GM12873 (cell line): ENCODE results near the gene NCOA6.

Experiments
- TF ChIP-seq, protein P1 (sequence below): IDR thresholded peaks from 2 replicates; pipeline ENCODE4 v1.5.1; 2012; ENCODE audit warnings: low read depth, mild to moderate bottlenecking, moderate library complexity, low read length, control low read depth; ENCODE audit not compliant: insufficient read depth; ENCODE audit errors: missing control alignments

The NCOA6 gene

DNA sequence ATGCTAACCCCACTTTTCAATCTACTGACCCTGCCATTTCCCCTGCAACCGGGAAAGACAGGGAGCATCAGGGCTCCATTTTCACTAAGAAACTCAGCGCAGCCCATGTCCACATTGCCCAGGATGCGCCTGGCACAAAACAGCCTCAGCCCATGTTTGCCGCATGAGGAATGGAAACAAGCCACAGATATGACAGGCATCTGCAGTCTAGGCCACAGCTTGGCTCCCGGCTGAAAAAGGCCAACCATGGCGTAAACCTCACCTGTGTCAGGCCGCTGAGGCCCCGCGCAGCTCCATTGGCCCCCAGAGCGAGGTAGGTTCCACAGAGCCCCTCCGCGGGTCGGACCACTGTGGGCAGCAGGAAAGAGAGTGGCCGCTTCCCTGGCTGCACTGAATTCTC lies 25.5 kb upstream of the NCOA6 start:
- TF ChIP-seq, protein P1, sequence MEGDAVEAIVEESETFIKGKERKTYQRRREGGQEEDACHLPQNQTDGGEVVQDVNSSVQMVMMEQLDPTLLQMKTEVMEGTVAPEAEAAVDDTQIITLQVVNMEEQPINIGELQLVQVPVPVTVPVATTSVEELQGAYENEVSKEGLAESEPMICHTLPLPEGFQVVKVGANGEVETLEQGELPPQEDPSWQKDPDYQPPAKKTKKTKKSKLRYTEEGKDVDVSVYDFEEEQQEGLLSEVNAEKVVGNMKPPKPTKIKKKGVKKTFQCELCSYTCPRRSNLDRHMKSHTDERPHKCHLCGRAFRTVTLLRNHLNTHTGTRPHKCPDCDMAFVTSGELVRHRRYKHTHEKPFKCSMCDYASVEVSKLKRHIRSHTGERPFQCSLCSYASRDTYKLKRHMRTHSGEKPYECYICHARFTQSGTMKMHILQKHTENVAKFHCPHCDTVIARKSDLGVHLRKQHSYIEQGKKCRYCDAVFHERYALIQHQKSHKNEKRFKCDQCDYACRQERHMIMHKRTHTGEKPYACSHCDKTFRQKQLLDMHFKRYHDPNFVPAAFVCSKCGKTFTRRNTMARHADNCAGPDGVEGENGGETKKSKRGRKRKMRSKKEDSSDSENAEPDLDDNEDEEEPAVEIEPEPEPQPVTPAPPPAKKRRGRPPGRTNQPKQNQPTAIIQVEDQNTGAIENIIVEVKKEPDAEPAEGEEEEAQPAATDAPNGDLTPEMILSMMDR = no peak

DNA sequence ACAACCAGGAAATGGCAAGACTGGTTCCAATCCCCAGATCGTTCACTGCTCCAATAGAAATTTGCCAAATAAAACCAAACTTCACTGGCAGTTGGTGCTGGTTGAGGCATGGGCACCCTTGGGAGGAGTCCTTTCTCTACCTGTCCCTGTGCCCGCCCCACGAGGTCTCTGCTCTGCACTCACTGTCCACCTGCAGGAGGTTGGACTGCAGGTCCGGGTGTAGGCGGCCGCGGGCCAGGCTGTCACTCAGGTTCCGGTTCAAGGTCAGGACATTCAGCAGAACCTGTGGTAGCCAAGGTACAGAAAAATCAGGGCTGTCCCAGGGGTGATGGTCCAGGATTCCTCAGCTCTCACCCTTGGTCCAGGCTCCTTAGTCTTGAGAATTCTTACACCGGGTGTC lies 24.3 kb upstream of the NCOA6 start:
- TF ChIP-seq, protein P1 = no peak

DNA sequence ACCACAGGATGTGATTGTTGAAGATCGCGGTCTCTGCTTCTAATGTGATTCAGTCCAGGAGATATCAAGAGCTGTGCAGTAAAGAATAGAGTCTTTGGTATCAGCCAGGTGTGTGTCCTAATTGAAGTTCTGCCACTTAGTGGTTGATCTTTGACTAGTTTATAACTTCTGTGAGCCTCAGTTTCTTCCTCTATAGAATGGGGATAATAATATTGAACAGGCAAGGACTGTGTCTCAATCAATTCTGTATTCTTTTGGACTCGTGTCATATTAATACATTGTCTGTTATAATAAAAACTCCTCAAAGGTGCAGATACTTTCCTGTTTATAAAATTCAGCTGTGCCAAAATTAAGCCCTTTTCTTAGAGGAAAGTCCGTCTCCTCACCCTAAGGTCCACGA lies 23.1 kb upstream of the NCOA6 start:
- TF ChIP-seq, protein P1 = no peak

DNA sequence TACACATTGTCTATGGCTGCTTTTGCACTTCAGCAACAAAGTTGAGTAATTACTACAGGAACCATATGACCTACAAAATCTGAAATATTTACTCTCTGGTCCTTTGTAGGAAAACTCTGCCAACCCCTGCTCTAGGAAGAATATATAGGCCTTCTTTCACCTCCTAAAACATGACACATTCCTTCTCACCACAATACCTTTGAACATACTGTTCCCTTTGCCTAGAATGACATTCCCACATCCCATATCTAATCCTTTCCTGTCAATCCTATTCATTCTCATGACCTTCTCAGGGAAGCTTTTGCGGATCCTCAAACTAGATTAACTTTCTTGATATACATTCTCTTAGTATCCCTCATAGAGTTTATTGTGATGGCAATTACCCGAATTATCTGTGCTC lies 18.0 kb upstream of the NCOA6 start:
- TF ChIP-seq, protein P1 = no peak

DNA sequence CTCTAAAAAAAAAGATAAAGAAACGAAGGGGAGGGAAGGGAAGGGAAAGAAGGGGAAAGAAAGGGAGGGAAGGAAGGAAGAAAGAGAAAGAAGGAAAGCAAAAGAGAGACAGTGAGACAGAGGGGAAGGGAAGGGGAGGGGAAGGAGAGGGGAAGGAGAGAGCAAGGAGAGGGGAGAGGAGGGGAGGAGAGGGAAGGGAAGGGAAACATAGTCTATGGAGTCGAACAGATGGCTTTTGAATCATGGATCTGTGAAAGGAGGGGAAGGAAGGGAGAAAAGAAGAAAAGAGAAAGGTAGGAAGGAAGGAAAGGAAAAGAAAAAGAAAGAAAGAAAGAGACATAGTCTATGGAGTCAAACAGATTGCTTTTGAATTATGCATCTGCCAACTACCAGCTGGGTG lies 16.7 kb upstream of the NCOA6 start:
- TF ChIP-seq, protein P1 = no peak

DNA sequence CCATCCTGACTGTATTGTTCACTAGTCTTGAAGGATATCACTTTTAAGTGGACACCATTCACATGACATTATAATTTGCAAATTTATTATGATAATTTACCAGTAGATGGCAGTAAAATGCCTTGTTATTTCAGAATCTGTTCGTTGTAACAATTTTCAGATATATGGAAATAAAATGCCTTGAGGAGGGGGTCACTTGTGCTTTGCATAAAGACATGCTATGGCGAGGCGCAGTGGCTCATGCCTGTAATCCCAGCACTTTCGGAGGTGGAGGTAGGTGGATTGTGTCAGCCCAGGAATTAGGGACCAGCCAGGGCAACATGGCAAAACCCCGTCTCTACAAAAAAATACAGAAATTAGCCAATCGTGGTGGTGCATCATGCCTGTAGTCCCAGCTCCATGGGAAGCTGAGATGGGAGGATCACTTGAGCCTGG lies 9.0 kb upstream of the NCOA6 start:
- TF ChIP-seq, protein P1 = peak; percentile 18

DNA sequence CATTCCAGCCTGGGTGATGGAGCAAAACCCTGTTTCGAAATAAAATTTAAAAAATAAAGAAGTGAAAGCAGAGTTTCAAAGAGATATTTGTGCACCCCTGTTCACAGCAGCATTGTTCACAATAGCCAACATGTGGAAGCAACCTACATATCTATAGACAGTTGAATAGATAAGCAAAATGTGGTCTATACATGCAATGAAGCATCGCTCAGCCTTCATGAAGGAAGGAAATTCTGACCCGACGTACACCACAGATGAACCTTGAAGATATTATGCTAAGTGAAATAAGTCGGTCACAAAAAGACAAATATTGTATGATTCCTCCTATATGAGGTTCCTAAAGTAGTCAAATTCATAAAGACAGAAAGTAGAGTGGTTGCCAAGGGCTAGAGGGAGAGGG lies 6.5 kb upstream of the NCOA6 start:
- TF ChIP-seq, protein P1 = no peak
